HG03439 (cell line): ENCODE results near the gene ARF6.
"Not testable (repeated sequence)": the region's sequence is repeated elsewhere in the genome, so short reads cannot be mapped to it uniquely, and the experiment has no call there.

Experiments
- ATAC-seq: cut with Tn5 transposase; IDR thresholded peaks from one replicate; pipeline ENCODE4 v1.9.1; 2021; ENCODE audit warnings: mild to moderate bottlenecking, moderate library complexity; ENCODE audit not compliant: unreplicated experiment

ARF6 gene

GRCh38 chr14:49892636-49893308, at the start of gene ARF6:
TSS of gene ARF6 (plus strand) at chr14:49893082. CDS start at chr14:49893737, 655 bp downstream.
- peak; percentile 85 for ATAC-seq

GRCh38 chr14:49849213-49849847, 43.6 kb upstream of the ARF6 start:
- no peak for ATAC-seq

GRCh38 chr14:49851813-49852212, 41.1 kb upstream of the ARF6 start:
- no peak for ATAC-seq

DNA sequence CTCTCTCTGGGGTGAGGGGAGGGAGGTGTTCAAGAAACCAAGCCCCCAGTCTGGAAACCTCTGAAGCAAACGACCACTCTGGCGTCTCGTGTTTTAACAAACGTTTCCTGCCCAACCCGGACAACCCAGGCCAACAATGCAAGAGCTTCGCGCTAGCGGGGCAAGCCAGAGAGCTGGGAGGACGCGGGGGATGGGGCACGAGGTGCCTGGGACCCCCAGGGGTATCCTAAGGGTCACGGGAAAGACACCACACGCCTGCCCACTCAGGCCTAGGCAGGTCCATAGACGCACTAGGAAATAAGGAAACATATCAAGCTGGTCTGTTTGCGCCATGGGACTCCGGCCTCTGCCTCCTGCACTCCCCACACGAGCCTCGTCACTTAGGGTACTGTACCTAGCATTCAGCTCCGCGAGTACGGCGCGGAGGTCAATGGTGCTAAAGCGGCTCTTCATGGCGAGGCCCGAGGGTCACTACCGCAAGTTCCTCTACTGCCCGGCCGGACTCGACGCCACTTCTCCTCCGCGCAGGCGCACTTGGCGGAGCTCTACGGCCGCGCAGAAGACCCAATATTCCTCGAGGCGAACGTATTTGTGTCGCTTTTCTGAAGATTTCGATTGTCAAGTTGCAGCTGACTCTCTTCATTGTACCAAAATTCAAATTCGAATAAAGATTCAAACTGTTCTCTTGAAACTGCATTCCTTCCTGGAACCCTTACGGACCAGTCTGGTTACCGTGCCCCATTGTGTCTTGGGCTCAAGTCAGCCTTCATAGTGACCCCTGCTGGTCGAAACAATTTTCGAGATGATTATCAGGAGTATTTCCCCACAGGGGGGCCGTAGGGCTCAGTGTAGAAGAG, 40.4 kb upstream of the ARF6 start, which contains the start of gene NEMF:
Gene NEMF (minus strand): TSS at position 488 of the 857 bp plus-strand sequence. CDS start 35 bp downstream, at position 453.
- ATAC-seq: peak; percentile 84

GRCh38 chr14:49853158-49853477, 39.8 kb upstream of the ARF6 start:
- peak; percentile 8 for ATAC-seq

DNA sequence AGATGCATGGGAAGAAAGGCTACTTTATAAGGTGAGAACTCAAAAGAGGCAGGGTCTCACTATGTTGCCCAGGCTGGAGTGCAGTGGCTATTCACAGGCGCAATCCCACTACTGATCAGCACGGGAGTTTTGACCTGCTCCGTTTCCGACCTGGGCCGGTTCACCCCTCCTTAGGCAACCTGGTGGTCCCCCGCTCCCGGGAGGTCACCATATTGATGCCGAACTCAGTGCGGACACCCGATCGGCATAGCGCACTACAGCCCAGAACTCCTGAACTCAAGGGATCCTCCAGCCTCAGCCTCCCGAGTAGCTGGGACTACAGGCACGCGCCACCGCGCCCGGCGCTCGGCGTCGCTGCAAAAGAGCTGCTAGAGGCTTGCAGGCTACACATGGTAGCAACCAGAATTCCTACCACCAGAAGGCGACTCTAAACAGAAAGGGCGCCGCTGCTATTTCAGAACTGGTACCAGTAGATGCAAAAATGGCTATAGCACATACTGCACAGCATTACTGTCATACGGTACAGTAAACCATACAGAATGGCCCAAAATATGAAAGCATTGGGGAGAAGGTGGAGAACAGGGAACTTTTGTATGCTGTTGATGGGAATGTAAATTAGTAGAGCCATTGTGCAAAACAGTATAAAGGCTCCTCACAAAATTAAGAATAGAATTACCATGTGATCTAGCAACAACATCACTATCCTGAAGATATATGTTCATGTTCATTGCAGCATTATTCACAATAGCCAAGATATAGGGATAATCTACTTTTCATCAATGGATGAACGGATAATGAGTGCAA, 39.1 kb upstream of the ARF6 start:
- no peak for ATAC-seq

DNA sequence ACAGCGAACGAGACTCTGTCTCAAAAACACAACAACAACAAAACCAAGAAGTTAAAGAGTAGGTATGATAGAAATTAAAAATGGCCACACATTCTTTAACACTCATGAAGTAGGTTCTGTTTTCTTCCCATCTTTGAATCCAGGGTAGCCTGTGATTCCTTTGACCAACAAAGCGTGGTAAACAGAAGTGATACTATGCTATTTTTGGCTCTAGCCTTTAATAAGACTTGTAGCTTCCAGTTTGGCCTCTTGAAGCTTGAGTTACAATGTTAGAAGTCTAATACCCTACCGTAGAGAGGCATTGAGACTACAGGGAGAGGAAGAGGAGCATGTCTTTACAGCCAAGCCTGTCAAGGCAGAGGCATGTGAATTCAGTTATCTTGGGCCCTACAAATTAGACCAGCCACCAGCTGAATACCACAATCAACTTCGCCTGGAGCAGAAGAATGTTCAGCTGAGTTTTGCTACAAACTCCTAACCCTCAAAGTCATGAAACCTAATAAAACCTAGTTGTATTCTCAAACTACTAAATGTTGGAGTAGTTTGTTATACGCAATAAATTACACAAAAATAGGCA, 35.4 kb upstream of the ARF6 start:
- ATAC-seq: no peak

DNA sequence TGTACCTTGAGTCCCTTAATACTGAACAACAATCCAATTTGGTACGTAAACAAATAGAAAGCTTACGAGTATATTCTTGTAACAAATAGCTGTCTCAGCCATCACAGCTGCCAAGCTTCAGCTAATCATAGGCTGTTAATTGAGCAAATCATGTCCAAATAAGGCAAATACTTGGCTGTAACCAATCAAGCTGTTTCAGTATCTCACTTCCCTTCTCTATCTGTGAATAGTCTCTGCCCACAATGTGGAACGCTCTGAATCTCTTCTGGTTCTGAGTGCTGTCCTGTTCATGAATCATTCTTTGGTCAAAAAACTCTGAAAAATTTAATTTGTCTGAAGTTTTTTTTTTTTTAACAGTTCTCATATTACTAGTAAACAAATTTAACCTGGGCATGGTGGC, 34.5 kb upstream of the ARF6 start:
- no peak for ATAC-seq

DNA sequence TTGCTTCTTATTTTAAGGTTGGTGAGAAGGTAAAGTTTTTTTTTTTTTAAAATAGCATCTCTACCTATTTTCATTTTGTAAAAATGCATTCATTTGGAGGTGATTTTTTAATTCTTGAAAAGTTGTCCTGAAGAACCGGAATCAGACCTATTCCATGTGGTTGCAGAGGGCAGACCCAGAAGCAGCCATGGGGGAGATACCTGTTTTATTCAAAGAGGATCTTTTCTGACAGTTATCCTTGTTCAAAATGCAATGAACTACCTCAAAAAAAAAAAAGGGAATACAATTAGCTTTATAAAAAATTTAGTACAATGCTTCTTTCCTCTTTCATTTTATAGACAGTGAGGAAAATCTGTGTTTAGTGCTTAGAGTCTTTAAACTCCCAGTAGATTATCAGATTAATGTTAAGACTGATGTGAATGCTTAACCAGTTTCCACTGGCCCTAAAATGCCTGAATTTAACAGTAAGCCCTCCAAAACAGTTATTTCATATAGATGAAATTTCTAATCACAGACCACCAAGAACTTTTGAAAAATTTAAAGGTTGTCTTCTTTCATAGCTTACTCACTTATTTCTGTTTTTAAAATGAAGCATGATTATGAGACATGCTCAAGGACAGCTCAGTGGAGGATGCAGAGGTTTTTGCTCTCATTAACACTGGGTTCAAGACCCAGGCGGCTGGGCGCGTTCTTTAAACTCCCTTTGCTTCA, 31.7 kb upstream of the ARF6 start:
- ATAC-seq: no peak

- ATAC-seq: peak; percentile 8
Observed at GRCh38 chr14:49861699-49862088, 31.2 kb upstream of the ARF6 start.

DNA sequence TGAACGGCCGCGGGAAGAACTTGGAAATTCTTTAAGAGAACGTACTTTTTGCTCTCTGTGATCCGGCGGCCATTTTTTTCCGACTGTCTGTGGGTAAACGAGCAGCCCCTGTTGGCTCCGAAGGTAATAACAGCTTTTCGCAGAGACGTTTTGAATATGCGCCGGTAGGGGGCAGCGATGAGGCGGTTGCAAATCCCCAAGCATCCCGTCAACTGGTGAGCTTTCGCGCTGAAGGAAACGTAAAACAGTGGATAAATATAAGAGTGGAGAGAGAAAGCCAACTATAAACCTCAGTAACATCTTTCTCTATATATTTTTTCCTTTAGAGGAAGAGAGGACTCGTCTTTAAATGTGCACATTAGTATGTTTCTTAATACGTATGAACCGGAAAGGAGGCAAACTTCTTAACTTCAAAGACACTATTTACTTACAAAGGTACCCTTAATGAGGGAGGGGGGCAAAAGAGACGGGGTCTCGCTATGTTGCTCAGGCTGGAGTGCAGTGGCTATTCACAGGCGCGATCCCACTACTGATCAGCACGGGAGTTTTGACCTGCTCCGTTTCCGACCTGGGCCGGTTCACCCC, 30.7 kb upstream of the ARF6 start:
- ATAC-seq: peak; percentile 40

GRCh38 chr14:49863487-49864281, 29.2 kb upstream of the ARF6 start:
- ATAC-seq: no peak

- no peak for ATAC-seq
Observed at GRCh38 chr14:49865431-49865859, 27.4 kb upstream of the ARF6 start.

GRCh38 chr14:49867831-49868719, 24.8 kb upstream of the ARF6 start:
- peak; percentile 86 for ATAC-seq

DNA sequence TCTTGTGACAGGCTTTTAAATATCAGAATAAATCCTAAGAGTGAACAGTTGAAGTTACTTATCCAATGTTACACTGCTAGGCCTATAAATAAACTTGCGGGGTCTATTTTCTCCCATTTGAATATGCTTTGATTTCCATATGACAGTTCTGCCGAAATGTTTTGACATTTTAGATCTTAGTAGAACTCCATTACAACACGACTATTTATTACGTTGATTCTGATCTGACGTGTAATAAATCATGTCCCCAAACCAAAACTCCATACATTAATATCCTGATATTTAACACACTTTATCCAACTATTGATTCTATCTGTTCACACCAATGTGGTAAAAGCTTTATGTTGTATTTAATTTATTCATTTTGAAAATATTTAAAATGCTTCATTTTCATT, 24.2 kb upstream of the ARF6 start:
- ATAC-seq: no peak

- ATAC-seq: no peak
Observed at GRCh38 chr14:49870908-49871307, 22.0 kb upstream of the ARF6 start.

DNA sequence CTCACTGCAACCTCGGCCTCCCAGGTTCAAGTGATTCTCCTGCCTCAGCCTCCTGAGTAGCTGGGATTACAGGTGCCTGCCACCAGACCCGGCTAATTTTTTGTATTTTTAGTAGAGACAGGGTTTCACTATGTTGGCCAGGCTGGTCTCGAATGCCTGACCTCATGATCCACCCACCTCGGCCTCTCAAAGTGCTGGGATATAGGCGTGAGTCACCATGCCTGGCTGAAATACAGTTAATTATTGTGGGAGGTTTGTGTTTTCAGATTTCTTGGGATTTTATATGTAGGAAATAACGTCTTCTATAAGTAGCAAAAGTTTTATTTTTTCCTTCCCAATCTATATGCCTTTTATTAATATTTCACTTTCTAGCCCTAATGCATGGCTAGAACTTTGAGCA, 19.3 kb upstream of the ARF6 start:
- ATAC-seq: not testable (repeated sequence)
